ENCODE results near the gene SDK1.

Gene SDK1

GRCh38 chr7:3673524-3673923, 372.5 kb downstream of the SDK1 start:
- DNase-seq (ENCODE audit: low spot score) = no peak
- in situ Hi-C loops (cut with MboI; ENCODE audit: low pct_unique_long_range_greater_than_20kb, low sequenced_read_pairs, unreplicated experiment) = no loop called here

GRCh38 chr7:3678314-3678810, 377.3 kb downstream of the SDK1 start:
- TF ChIP-seq, protein P1, sequence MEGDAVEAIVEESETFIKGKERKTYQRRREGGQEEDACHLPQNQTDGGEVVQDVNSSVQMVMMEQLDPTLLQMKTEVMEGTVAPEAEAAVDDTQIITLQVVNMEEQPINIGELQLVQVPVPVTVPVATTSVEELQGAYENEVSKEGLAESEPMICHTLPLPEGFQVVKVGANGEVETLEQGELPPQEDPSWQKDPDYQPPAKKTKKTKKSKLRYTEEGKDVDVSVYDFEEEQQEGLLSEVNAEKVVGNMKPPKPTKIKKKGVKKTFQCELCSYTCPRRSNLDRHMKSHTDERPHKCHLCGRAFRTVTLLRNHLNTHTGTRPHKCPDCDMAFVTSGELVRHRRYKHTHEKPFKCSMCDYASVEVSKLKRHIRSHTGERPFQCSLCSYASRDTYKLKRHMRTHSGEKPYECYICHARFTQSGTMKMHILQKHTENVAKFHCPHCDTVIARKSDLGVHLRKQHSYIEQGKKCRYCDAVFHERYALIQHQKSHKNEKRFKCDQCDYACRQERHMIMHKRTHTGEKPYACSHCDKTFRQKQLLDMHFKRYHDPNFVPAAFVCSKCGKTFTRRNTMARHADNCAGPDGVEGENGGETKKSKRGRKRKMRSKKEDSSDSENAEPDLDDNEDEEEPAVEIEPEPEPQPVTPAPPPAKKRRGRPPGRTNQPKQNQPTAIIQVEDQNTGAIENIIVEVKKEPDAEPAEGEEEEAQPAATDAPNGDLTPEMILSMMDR (IDR thresholded peaks at IDR 0.05; ENCODE audit: extremely low read depth, insufficient read depth, missing control alignments) = no peak
- in situ Hi-C loops (cut with MboI; ENCODE audit: low pct_unique_long_range_greater_than_20kb, low sequenced_read_pairs, unreplicated experiment) = no loop called here
- no peak for DNase-seq (ENCODE audit: low spot score)

More at GRCh38 chr7:3673524-3673923, 372.5 kb downstream of the SDK1 start:
- TF ChIP-seq, protein P1 (IDR thresholded peaks at IDR 0.05; ENCODE audit: extremely low read depth, insufficient read depth, missing control alignments) = peak; percentile 26

- DNase-seq (ENCODE audit: low spot score) = no peak
- in situ Hi-C loops (cut with MboI; ENCODE audit: low pct_unique_long_range_greater_than_20kb, low sequenced_read_pairs, unreplicated experiment) = no loop called here
- TF ChIP-seq, protein P1 (IDR thresholded peaks at IDR 0.05; ENCODE audit: extremely low read depth, insufficient read depth, missing control alignments) = no peak
These were observed 381.1 kb downstream of the SDK1 start for GRCh38 chr7:3682028-3682710.

- in situ Hi-C loops (cut with MboI; ENCODE audit: low pct_unique_long_range_greater_than_20kb, low sequenced_read_pairs, unreplicated experiment) = no loop called here
These were observed 382.8 kb downstream of the SDK1 start for GRCh38 chr7:3683546-3684539.

DNA sequence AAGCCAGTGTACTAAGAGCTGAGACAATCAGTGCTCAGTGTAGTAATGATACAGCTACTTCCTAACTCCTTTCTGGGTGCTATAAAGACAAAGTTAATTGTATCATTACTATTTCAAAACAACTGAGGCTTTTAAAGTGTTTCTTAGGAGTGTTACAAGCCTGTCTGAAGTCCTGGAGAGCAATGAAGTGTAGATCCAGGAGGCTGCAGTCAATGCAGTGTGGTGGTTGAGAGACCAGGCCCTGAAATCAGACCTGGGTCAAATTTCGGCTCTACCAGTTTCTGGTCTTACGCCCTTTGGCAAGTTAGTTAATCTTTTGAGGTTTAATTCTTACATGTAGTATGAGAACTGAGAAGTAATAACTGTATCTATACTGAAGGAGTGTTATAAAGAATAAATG, 387.0 kb downstream of the SDK1 start:
- in situ Hi-C loops (cut with MboI; ENCODE audit: low pct_unique_long_range_greater_than_20kb, low sequenced_read_pairs, unreplicated experiment) = no loop called here
- no peak for DNase-seq (ENCODE audit: low spot score)
- TF ChIP-seq, protein P1 (IDR thresholded peaks at IDR 0.05; ENCODE audit: extremely low read depth, insufficient read depth, missing control alignments) = no peak

More at GRCh38 chr7:3683546-3684539, 382.8 kb downstream of the SDK1 start:
- TF ChIP-seq, protein P1 (IDR thresholded peaks at IDR 0.05; ENCODE audit: extremely low read depth, insufficient read depth, missing control alignments) = no peak
- no peak for DNase-seq (ENCODE audit: low spot score)

GRCh38 chr7:3688842-3689241, 387.8 kb downstream of the SDK1 start:
- in situ Hi-C loops (cut with MboI; ENCODE audit: low pct_unique_long_range_greater_than_20kb, low sequenced_read_pairs, unreplicated experiment) = no loop called here
- TF ChIP-seq, protein P1 (IDR thresholded peaks at IDR 0.05; ENCODE audit: extremely low read depth, insufficient read depth, missing control alignments) = no peak
- DNase-seq (ENCODE audit: low spot score) = no peak
